Fibroblast of lung (primary cell): ENCODE results near the gene HSD3B2. TPM values are rescaled to one million over a fixed set of nuclear protein-coding genes. Genes with fewer than 3 reads are reported as not detected.

Experiments
- DNase-seq, 2 donors: peaks; one replicate each; pipeline versions ENCODE4 v3.0.0 to v3.0.0-alpha.2; 2010; ENCODE audit warnings: low read depth in 2 of 2
- H2AFZ ChIP-seq: 2 replicates; pipeline ENCODE4 v1.5.1; 2012; ENCODE audit warnings: low read length, control low read depth, inconsistent platforms
- H3K27ac ChIP-seq: 2 replicates; pipeline ENCODE4 v1.5.1; 2011; ENCODE audit warnings: low read length, control low read depth; ENCODE audit not compliant: insufficient read depth
- H3K27me3 ChIP-seq: 2 replicates; pipeline ENCODE4 v1.5.1; 2011; ENCODE audit warnings: mild to moderate bottlenecking, low read length; ENCODE audit not compliant: control insufficient read depth, insufficient read depth
- H3K36me3 ChIP-seq: 2 replicates; pipeline ENCODE4 v1.5.1; 2011; ENCODE audit warnings: low read length; ENCODE audit not compliant: control insufficient read depth, insufficient read depth
- H3K4me1 ChIP-seq: 2 replicates; pipeline ENCODE4 v1.5.1; 2011; ENCODE audit warnings: low read length; ENCODE audit not compliant: control insufficient read depth, insufficient read depth; ENCODE audit errors: extremely low read depth
- H3K4me2 ChIP-seq: 2 replicates; pipeline ENCODE4 v1.5.1; 2011; ENCODE audit warnings: low read length, control low read depth; ENCODE audit not compliant: insufficient read depth; ENCODE audit errors: extremely low read depth
- H3K4me3 ChIP-seq, 4 experiments: fragments of 200-600 bp in 1 of 4; sonication (generic) in 1 of 4; replicated peaks in 1 of 4; 2 replicates each; pipeline ENCODE4 v1.5.1; 2011 to 2016; ENCODE audit warnings: low read length in 4 of 4, low read depth in 3 of 4, mild to moderate bottlenecking in 3 of 4, control low read depth in 2 of 4, inconsistent platforms in 1 of 4, mixed read lengths in 1 of 4; ENCODE audit not compliant: insufficient read depth in 1 of 4; ENCODE audit errors: control extremely low read depth in 1 of 4
- H3K79me2 ChIP-seq: 2 replicates; pipeline ENCODE4 v1.5.1; 2012; ENCODE audit warnings: mild to moderate bottlenecking, low read length, inconsistent platforms; ENCODE audit not compliant: control insufficient read depth, insufficient read depth
- H3K9ac ChIP-seq: 2 replicates; pipeline ENCODE4 v1.5.1; 2011; ENCODE audit warnings: mild to moderate bottlenecking, low read length, control low read depth; ENCODE audit not compliant: insufficient read depth
- H3K9me3 ChIP-seq: 2 replicates; pipeline ENCODE4 v1.5.1; 2012; ENCODE audit warnings: low read depth, low read length; ENCODE audit not compliant: control insufficient read depth, insufficient read depth
- H4K20me1 ChIP-seq: 2 replicates; pipeline ENCODE4 v1.5.1; 2011; ENCODE audit warnings: low read length; ENCODE audit not compliant: control insufficient read depth, insufficient read depth; ENCODE audit errors: extremely low read depth
- EZH2 ChIP-seq: IDR thresholded peaks from 2 replicates; pipeline ENCODE4 v1.5.1; 2012; ENCODE audit warnings: low read length, control low read depth, mild to moderate bottlenecking; ENCODE audit errors: missing control alignments
- polyA plus RNA-seq, 2 donors: library from polyadenylated mRNA; depleted of rRNA in 1 of 2; stranded (reverse) in 1 of 2; unstranded in 1 of 2; fragments of >200 nt; gene quantifications; 2 replicates each; pipeline ENCODE4 v1.2.1, GENCODE V29; 2011 to 2012; ENCODE audit warnings: missing spikeins in 1 of 2
- total RNA-seq: library from RNA; depleted of rRNA; stranded (reverse); fragments of >200 nt; gene quantifications from 2 replicates; pipeline ENCODE4 v1.2.1, GENCODE V29; 2014
- TF ChIP-seq, protein P1 (sequence below), 2 donors: IDR thresholded peaks in 1 of 2; conservative IDR thresholded peaks in 1 of 2; 1 replicate in 1 of 2; 2 replicates in 1 of 2; pipeline ENCODE4 v1.5.1; 2011 to 2012; ENCODE audit warnings: low read length in 2 of 2, control low read depth in 1 of 2, inconsistent platforms in 1 of 2, low read depth in 1 of 2, mild to moderate bottlenecking in 1 of 2

HSD3B2 gene
- total and polyA plus RNA-seq, 2 donors (not counting 1 experiment from before 2014, with no cell fraction given) = not detected

DNA sequence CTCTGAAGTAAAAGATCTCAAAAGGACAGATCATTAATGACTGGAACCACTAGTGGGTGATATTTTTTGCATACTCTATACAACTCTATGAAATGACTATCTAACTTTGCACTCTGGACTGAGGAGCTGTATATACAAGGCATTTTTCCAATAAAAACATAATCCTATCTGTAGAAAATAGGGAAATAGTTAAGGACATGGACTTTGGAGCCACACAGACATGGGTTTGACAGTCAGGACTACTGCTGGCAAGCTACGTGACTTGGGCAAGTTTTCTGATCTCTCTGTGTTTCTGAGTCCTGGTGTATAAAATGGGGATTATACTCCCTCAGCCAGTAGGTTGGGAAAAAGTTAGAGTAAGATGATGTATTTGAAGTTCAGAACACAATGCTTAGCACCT lies 20.9 kb upstream of the HSD3B2 start:
- TF ChIP-seq, protein P1, sequence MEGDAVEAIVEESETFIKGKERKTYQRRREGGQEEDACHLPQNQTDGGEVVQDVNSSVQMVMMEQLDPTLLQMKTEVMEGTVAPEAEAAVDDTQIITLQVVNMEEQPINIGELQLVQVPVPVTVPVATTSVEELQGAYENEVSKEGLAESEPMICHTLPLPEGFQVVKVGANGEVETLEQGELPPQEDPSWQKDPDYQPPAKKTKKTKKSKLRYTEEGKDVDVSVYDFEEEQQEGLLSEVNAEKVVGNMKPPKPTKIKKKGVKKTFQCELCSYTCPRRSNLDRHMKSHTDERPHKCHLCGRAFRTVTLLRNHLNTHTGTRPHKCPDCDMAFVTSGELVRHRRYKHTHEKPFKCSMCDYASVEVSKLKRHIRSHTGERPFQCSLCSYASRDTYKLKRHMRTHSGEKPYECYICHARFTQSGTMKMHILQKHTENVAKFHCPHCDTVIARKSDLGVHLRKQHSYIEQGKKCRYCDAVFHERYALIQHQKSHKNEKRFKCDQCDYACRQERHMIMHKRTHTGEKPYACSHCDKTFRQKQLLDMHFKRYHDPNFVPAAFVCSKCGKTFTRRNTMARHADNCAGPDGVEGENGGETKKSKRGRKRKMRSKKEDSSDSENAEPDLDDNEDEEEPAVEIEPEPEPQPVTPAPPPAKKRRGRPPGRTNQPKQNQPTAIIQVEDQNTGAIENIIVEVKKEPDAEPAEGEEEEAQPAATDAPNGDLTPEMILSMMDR (conservative IDR thresholded peaks at IDR 0.05 in 1 of 2, IDR thresholded peaks at IDR 0.05 in 1 of 2; ENCODE audit: low read depth in 1 of 2, low read length in 2 of 2) = no peak
- no peak for TF ChIP-seq EZH2
- no peaks in the 10 kb centered on the region for H3K9me3 ChIP-seq
- no peaks in the 10 kb centered on the region for H3K79me2 ChIP-seq
- no peak for DNase-seq
- no peak overlapping the region for H2AFZ ChIP-seq
- no peaks in the 10 kb centered on the region for H4K20me1 ChIP-seq
- H3K36me3 ChIP-seq = no peaks in the 10 kb centered on the region
- no peaks in the 10 kb centered on the region for H3K27me3 ChIP-seq
- H3K4me3 ChIP-seq = no peak overlapping the region
- no peak overlapping the region for H3K9ac ChIP-seq
- H3K27ac ChIP-seq = no peak overlapping the region
- no peak overlapping the region for H3K4me2 ChIP-seq
- H3K4me1 ChIP-seq = no peaks in the 10 kb centered on the region

DNA sequence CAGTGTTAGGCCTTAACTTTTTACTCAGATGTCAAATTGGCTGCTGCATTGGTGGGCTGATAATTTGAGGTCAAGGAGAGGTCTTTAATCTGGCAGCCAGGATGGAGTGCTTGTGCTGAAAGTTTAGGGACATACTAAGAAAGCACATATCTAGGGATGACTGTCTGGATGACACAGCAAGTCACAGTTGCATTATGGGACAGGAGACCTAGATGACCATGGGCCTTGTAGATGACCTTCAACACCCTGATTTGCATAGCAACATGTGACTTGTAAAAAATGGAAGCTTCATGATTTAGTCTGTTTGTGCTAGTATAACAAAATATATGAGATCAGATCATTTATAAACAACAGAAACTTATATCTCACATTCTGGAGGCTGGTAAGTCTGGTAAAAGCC lies 18.0 kb upstream of the HSD3B2 start:
- no peaks in the 10 kb centered on the region for H3K9me3 ChIP-seq
- no peaks in the 10 kb centered on the region for H3K79me2 ChIP-seq
- H3K4me2 ChIP-seq = no peak overlapping the region
- no peaks in the 10 kb centered on the region for H3K36me3 ChIP-seq
- no peak overlapping the region for H3K27ac ChIP-seq
- H3K4me1 ChIP-seq = no peaks in the 10 kb centered on the region
- no peak overlapping the region for H3K9ac ChIP-seq
- TF ChIP-seq EZH2 = no peak
- no peaks in the 10 kb centered on the region for H4K20me1 ChIP-seq
- H2AFZ ChIP-seq = no peak overlapping the region
- no peak for DNase-seq
- no peaks in the 10 kb centered on the region for H3K27me3 ChIP-seq
- H3K4me3 ChIP-seq = no peak overlapping the region

DNA sequence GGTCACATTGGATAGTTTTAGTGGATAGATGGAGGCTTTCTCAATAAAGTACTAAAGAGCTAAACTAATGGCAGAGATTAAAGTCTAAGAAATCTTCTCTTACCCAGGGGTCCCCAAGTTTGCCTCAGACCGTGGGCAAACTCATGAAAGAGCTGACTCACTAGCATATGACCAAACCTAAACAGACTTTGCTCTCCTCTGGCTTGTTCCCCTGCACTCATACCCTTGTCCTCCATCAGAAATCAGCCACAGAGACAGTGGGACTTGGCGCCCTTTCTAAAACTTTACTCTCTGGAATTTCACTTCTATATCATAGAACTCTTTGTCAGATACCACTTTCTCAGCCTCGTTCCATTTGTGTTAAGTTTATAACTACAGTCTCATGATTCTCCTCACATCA lies 17.0 kb upstream of the HSD3B2 start:
- no peak overlapping the region for H3K9ac ChIP-seq
- H3K4me3 ChIP-seq = no peak overlapping the region
- no peak overlapping the region for H3K27ac ChIP-seq
- H3K4me1 ChIP-seq = no peaks in the 10 kb centered on the region
- H4K20me1 ChIP-seq = no peaks in the 10 kb centered on the region
- H3K9me3 ChIP-seq = no peaks in the 10 kb centered on the region
- no peaks in the 10 kb centered on the region for H3K36me3 ChIP-seq
- H2AFZ ChIP-seq = no peak overlapping the region
- no peaks in the 10 kb centered on the region for H3K79me2 ChIP-seq
- DNase-seq = no peak
- H3K4me2 ChIP-seq = no peak overlapping the region
- TF ChIP-seq EZH2 = no peak
- TF ChIP-seq, protein P1 (conservative IDR thresholded peaks at IDR 0.05 in 1 of 2, IDR thresholded peaks at IDR 0.05 in 1 of 2; ENCODE audit: low read depth in 1 of 2, low read length in 2 of 2) = no peak
- no peaks in the 10 kb centered on the region for H3K27me3 ChIP-seq
